Measurements from ENCODE around the gene VASH1.

DNA sequence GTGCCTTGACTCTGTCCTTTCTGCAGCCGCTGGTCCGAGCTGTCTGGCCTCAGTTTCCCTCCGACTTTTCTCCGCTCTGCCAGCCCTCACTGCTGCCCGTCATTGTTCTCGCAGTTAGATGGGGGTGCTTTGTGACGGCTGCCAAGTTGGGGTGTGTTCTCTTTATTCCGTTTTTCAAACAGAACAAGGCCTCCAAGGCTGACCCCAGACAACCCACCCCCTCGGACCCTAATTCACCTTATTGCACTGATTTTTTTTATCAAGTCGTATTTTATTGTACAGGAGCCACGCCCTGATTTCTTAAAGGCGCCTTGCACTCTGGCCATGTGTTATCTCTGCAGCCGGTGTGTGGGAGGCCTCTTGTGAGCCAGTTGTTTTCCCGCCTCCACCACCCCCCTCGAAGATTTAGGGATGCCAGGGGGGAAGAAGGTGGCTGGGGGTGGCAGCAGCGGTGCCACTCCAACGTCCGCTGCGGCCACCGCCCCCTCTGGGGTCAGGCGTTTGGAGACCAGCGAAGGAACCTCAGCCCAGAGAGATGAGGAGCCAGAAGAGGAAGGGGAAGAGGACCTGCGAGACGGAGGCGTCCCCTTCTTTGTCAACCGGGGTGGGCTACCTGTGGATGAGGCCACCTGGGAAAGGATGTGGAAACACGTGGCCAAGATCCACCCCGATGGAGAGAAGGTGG is 1.3 kb downstream of the VASH1 start:
- no peak for TF ChIP-seq TCF12 (IDR thresholded peaks at IDR 0.05; ENCODE audit: low read depth)
- TF ChIP-seq USF1 (IDR thresholded peaks at IDR 0.05), result no peak
- TF ChIP-seq, protein P1, sequence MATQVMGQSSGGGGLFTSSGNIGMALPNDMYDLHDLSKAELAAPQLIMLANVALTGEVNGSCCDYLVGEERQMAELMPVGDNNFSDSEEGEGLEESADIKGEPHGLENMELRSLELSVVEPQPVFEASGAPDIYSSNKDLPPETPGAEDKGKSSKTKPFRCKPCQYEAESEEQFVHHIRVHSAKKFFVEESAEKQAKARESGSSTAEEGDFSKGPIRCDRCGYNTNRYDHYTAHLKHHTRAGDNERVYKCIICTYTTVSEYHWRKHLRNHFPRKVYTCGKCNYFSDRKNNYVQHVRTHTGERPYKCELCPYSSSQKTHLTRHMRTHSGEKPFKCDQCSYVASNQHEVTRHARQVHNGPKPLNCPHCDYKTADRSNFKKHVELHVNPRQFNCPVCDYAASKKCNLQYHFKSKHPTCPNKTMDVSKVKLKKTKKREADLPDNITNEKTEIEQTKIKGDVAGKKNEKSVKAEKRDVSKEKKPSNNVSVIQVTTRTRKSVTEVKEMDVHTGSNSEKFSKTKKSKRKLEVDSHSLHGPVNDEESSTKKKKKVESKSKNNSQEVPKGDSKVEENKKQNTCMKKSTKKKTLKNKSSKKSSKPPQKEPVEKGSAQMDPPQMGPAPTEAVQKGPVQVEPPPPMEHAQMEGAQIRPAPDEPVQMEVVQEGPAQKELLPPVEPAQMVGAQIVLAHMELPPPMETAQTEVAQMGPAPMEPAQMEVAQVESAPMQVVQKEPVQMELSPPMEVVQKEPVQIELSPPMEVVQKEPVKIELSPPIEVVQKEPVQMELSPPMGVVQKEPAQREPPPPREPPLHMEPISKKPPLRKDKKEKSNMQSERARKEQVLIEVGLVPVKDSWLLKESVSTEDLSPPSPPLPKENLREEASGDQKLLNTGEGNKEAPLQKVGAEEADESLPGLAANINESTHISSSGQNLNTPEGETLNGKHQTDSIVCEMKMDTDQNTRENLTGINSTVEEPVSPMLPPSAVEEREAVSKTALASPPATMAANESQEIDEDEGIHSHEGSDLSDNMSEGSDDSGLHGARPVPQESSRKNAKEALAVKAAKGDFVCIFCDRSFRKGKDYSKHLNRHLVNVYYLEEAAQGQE (IDR thresholded peaks at IDR 0.05; ENCODE audit: low read depth), result no peak
- no peak for TF ChIP-seq CEBPB (IDR thresholded peaks at IDR 0.05)
- no peak for TF ChIP-seq RAD21 (IDR thresholded peaks at IDR 0.05; ENCODE audit: low read depth)
- TF ChIP-seq YY1 (IDR thresholded peaks at IDR 0.05; ENCODE audit: low read depth), result no peak
- no peak for TF ChIP-seq TEAD4 (IDR thresholded peaks at IDR 0.05)
- no peak for TF ChIP-seq FOXM1 (IDR thresholded peaks at IDR 0.05; ENCODE audit: borderline replicate concordance, low read depth)
- TF ChIP-seq TAF1 (IDR thresholded peaks at IDR 0.05; ENCODE audit: low read depth), result no peak
- no peak for TF ChIP-seq EP300 (IDR thresholded peaks at IDR 0.05; ENCODE audit: borderline replicate concordance)
- peak; percentile 52; the same call in 1 of the 2 replicates for TF ChIP-seq MAX (IDR thresholded peaks at IDR 0.05)
- no peak for TF ChIP-seq NFIC (IDR thresholded peaks at IDR 0.05)
